Heart right ventricle (tissue), 16 donors: ENCODE measurements around the gene FRS2. TPM values are rescaled to one million over a fixed set of nuclear protein-coding genes. Genes with fewer than 3 reads are reported as not detected.

Source experiments
- ATAC-seq, 8 donors: fragments of 200-7000 bp; cut with Tn5 transposase; one replicate each; pipeline ENCODE4 v1.9.1; 2020; ENCODE audit warnings: mild to moderate bottlenecking in 8 of 8, moderate library complexity in 8 of 8, moderate number of reproducible peaks in 1 of 8
- DNase-seq, 2 donors: peaks; one replicate each; pipeline ENCODE4 v3.0.0-alpha.2; 2020
- H3K27ac ChIP-seq, 10 donors: fragments of 200-600 bp; sonication (generic) in 2 of 10; one replicate each; pipeline versions ENCODE4 v1.5.0 to v1.8.0; 2020 to 2022; ENCODE audit warnings: mild to moderate bottlenecking in 3 of 10
- H3K27me3 ChIP-seq, 7 donors: fragments of 200-600 bp; one replicate each; pipeline ENCODE4 v1.8.0; 2021 to 2022; ENCODE audit warnings: mild to moderate bottlenecking in 2 of 7
- H3K36me3 ChIP-seq, 9 donors: fragments of 200-600 bp; sonication (generic) in 1 of 9; one replicate each; pipeline versions ENCODE4 v1.5.0 to v1.8.0; 2020 to 2022; ENCODE audit warnings: mild to moderate bottlenecking in 2 of 9
- H3K4me1 ChIP-seq, 9 donors: fragments of 200-600 bp; sonication (generic) in 1 of 9; one replicate each; pipeline versions ENCODE4 v1.5.0 to v1.8.0; 2020 to 2022; ENCODE audit warnings: mild to moderate bottlenecking in 4 of 9
- H3K4me3 ChIP-seq, 10 donors: fragments of 200-600 bp; sonication (generic) in 2 of 10; one replicate each; pipeline versions ENCODE4 v1.5.0 to v1.8.0; 2020 to 2022; ENCODE audit warnings: mild to moderate bottlenecking in 7 of 10, moderate library complexity in 2 of 10
- H3K9me3 ChIP-seq, 11 donors: fragments of 200-600 bp in 10 of 11; sonication (generic) in 2 of 11; one replicate each; pipeline versions ENCODE4 v1.5.0 to v1.8.0; 2013 to 2022; ENCODE audit warnings: mild to moderate bottlenecking in 2 of 11, control low read depth in 1 of 11, moderate library complexity in 1 of 11
- CTCF ChIP-seq, 9 donors: fragments of 200-600 bp; sonication (generic) in 2 of 9; IDR thresholded peaks; one replicate each; pipeline versions ENCODE4 v1.5.0 to v1.8.0; 2021 to 2022; ENCODE audit warnings: antibody characterized with exemption in 9 of 9, mild to moderate bottlenecking in 5 of 9, moderate library complexity in 1 of 9
- WGBS, 2 donors: extraction: QIAGEN DNeasy Blood & Tissue Kit; methylation state at CpG; one replicate each; pipeline ENCODE4 v1.1.7; 2013; ENCODE audit warnings: inconsistent platforms in 1 of 2; 5-methylcytosine and 5-hydroxymethylcytosine counted together
- intact Hi-C, 10 donors: fragments of 100-400 bp; cut with DNase I; formaldehyde crosslinking; loops; one replicate each; pipeline versions ENCODE4 v1.11.1 to v1.14.2; 2022
- polyA plus RNA-seq, 2 donors: library from polyadenylated mRNA; stranded (reverse); fragments of 200-250 nt; gene quantifications; one replicate each; pipeline ENCODE4 v1.2.3, GENCODE V29; 2013
- total RNA-seq, 10 donors: library from RNA; stranded (reverse); fragmentation: NEBNext Ultra II Directional in 3 of 10; extraction: Animal tissue kit (Norgen Biotek cat#: 25700) in 3 of 10; gene quantifications; one replicate each; pipeline versions ENCODE4 v1.2.1 to v1.2.4, GENCODE V29; 2021 to 2023
- donor health status: Arrhythmogenic right ventricular cardiomyopathy.
- donor health status: ischemic (EF 13 %, LVEDD 7.1; RV severe dilation, severe dysfunction).
- donor health status: healthy with polysubstance abuse.
- donor health status: DM: no; HTN: yes; CAD: no.
- donor health status: DM: no; HTN: no; CAD: no.
- donor health status: ischemic (EF 25% LVEDD 6.9; RV normal size, moderate dysfunction).
- donor health status: ischemic (EF 25% LVEDD 5.7; RV mildly dilated, moderate dysfunction).
- donor health status: healthy.
- donor health status: DM: yes; HTN: yes; CAD: no.
- donor health status: Ischemic cardiomyopathy.
- donor health status: ischemic (EF 35%, LVEDD 5.7; RV mildly dilated, moderate dysfunction).
- donor health status: nonischemic (EF 11% LVEDD 7.7; RV severe dilation, severe dysfunction).
- donor health status: DM: yes; HTN: yes; CAD: no.
- donor health status: PGD.
- donor health status: ischemic (EF 29% LVEDD 5.4; RV normal size, mild dysfunction).
- donor health status: nonischemic (EF 23%, LVEDD 6.1; RV moderate dilation, normal function).

The FRS2 gene
- total and polyA plus RNA-seq, 12 donors, result 2.9 to 26.0 (median 19.7) TPM

GRCh38 chr12:69553628-69554248 is 83.5 kb downstream of the FRS2 start:
- ATAC-seq, result peak in 3 of 8 donors; percentile 37 to 66 (median 59)
- DNase-seq, result peak in 1 of 2 donors; percentile 16

GRCh38 chr12:69555461-69555860 is 85.3 kb downstream of the FRS2 start:
- 83 to 88% methylated on average over 6 of the region's 6 CpGs for WGBS, 2 donors
- Histone ChIP-seq H3K4me1 (peaks cover 0 to 25% (median 7%) of the 10 kb centered on the region in 9 donors), H3K4me3 (no peak overlapping the region), H3K9me3 (no peaks in the 10 kb centered on the region), H3K27me3 (no peaks in the 10 kb centered on the region), H3K36me3 (peaks cover 0 to 7% (median 0%) of the 10 kb centered on the region in 9 donors), H3K27ac (no peak overlapping the region)
- TF ChIP-seq CTCF (IDR thresholded peaks at IDR 0.05), result no peak
- no peak for ATAC-seq
- no peak for DNase-seq
- intact Hi-C loops, result no loop called here

More at GRCh38 chr12:69553628-69554248, 83.5 kb downstream of the FRS2 start:
- TF ChIP-seq CTCF (IDR thresholded peaks at IDR 0.05), result no peak
- Histone ChIP-seq H3K4me3 (no peak overlapping the region), H3K4me1 (peaks cover 0 to 22% (median 7%) of the 10 kb centered on the region in 9 donors), H3K36me3 (peaks cover 0 to 7% (median 0%) of the 10 kb centered on the region in 9 donors), H3K27ac (peak overlapping the region in 2 of 10 donors; percentile 7 to 21), H3K27me3 (no peaks in the 10 kb centered on the region), H3K9me3 (no peaks in the 10 kb centered on the region)
- 48 to 55% methylated on average over 2 of the region's 2 CpGs for WGBS, 2 donors
- intact Hi-C loops, result no loop called here

GRCh38 chr12:69556383-69556782 is 86.2 kb downstream of the FRS2 start:
- H3K9me3 ChIP-seq, result no peaks in the 10 kb centered on the region
- H3K4me1 ChIP-seq, result peaks cover 0 to 25% (median 7%) of the 10 kb centered on the region in 9 donors
- intact Hi-C loops, result no loop called here
- TF ChIP-seq CTCF (IDR thresholded peaks at IDR 0.05), result no peak
- WGBS, 2 donors, result 91 to 93% methylated on average over 9 of the region's 9 CpGs
- DNase-seq (no peak), ATAC-seq (no peak)
- no peak overlapping the region for H3K4me3 ChIP-seq
- H3K27me3 ChIP-seq, result no peaks in the 10 kb centered on the region
- H3K36me3 ChIP-seq, result peaks cover 0 to 7% (median 0%) of the 10 kb centered on the region in 9 donors
- no peak overlapping the region for H3K27ac ChIP-seq

GRCh38 chr12:69563166-69563762 is 93.1 kb downstream of the FRS2 start:
- Histone ChIP-seq H3K4me1 (peaks cover 0 to 8% (median 0%) of the 10 kb centered on the region in 9 donors), H3K27ac (no peak overlapping the region), H3K36me3 (peaks cover 0 to 53% (median 0%) of the 10 kb centered on the region in 9 donors), H3K9me3 (no peaks in the 10 kb centered on the region), H3K27me3 (no peaks in the 10 kb centered on the region), H3K4me3 (no peak overlapping the region)
- intact Hi-C loops, result loop anchor here in 1 of 10 donors (10.0 kb wide), 1 partner anchor 148 kb away; no protein-coding TSS in a partner anchor
- no peak for DNase-seq
- no peak for ATAC-seq
- 95 to 97% methylated on average over 2 of the region's 2 CpGs for WGBS, 2 donors
- no peak for TF ChIP-seq CTCF (IDR thresholded peaks at IDR 0.05)
